Uterus (tissue), 4 donors: Measurements from ENCODE around the gene EPB41L4A. TPM values are rescaled to one million over a fixed set of nuclear protein-coding genes. Genes with fewer than 3 reads are reported as not detected.

ENCODE experiments used
- DNase-seq, 2 donors: peaks; one replicate each; pipeline ENCODE4 v3.0.0-alpha.2; 2019 to 2020
- H3K27ac ChIP-seq, 2 donors: fragments of 200-600 bp; sonication (generic); 1 replicate in 1 of 2; 2 replicates in 1 of 2; pipeline ENCODE4 v1.5.1; 2016 to 2018
- H3K27me3 ChIP-seq, 2 donors: fragments of 200-600 bp; sonication (generic); one replicate each; pipeline ENCODE4 v1.5.1; 2018 to 2019; ENCODE audit warnings: control low read depth in 1 of 2
- H3K36me3 ChIP-seq, 2 donors: fragments of 200-600 bp; sonication (generic); one replicate each; pipeline ENCODE4 v1.5.1; 2019; ENCODE audit warnings: control low read depth in 1 of 2
- H3K4me1 ChIP-seq, 2 donors: fragments of 200-600 bp; sonication (generic); one replicate each; pipeline ENCODE4 v1.5.1; 2018 to 2019; ENCODE audit warnings: control low read depth in 1 of 2
- H3K4me3 ChIP-seq, 2 donors: fragments of 200-600 bp; sonication (generic); 1 replicate in 1 of 2; 2 replicates in 1 of 2; pipeline ENCODE4 v1.5.1; 2018 to 2019; ENCODE audit warnings: mild to moderate bottlenecking in 1 of 2
- H3K9me3 ChIP-seq, 2 donors: fragments of 200-600 bp; sonication (generic); one replicate each; pipeline ENCODE4 v1.5.1; 2019; ENCODE audit warnings: control low read depth in 1 of 2
- POLR2A ChIP-seq, 2 donors: fragments of 450-650 bp; IDR thresholded peaks; one replicate each; pipeline ENCODE4 v1.6.1; 2016; ENCODE audit warnings: antibody characterized with exemption in 2 of 2, mild to moderate bottlenecking in 1 of 2, moderate library complexity in 1 of 2
- intact Hi-C: fragments of 100-400 bp; cut with DNase I; formaldehyde crosslinking; loops from one replicate; pipeline ENCODE4 v1.15.1; 2023; ENCODE audit warnings: low total_unique reads
- total RNA-seq, 4 donors: library from RNA; depleted of rRNA in 3 of 4; stranded (reverse); fragments of >200 nt in 3 of 4; gene quantifications; one replicate each; pipeline versions ENCODE4 v1.1.0 to v1.2.4, GENCODE V29; 2014 to 2023
- TF ChIP-seq, protein P1 (sequence below), 4 experiments: fragments of 200-600 bp in 2 of 4; fragments of 450-650 bp in 2 of 4; sonication (generic) in 2 of 4; IDR thresholded peaks; one replicate each; pipeline ENCODE4 v1.5.1; 2016 to 2019; ENCODE audit warnings: antibody characterized with exemption in 4 of 4, mild to moderate bottlenecking in 2 of 4, moderate library complexity in 1 of 4
- donor health status: DM: yes; HTN: yes; CAD: no.

EPB41L4A gene
- total RNA-seq, 4 donors from 2014 or later = 6.4 to 47.1 (median 15.1) TPM

DNA sequence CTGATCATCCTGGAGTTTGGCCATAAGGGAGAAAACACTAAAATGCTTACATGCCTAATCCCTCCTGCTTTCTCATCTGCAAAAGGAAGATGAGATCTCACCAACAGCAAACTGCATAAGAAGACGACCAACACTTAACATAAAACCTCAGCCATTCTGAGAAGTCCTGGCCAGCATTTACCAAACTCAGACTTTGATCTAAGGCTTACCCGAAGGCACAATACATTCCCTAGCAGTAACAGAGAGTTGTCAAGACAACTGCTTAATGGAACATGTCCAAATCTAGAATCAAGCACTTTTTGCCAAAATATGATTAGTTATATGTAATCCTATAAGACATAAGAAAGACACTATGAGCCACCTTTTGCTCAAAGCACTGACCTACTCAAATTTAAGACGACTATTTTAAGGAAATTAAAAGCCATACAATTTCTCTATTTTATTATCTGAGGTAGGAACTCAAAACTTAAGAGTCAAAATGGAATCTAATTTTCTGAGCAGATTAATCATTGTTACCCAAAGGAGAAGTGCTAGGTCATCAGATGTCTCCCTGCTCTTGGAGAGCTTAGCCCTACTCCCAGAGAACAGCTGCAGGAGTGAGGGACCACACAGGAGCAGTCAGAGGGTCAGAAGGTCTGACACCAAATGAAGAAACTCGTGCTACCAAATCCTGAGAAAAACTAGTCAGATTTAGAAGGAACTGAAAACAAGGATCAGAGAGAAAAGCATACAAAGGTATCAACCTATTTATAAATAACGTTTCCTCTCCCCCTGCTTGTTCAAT is 39.3 kb downstream of the EPB41L4A start:
- Histone ChIP-seq H3K27ac (no peak overlapping the region), H3K4me1 (no peaks in the 10 kb centered on the region), H3K4me3 (no peak overlapping the region), H3K9me3 (no peaks in the 10 kb centered on the region), H3K27me3 (no peaks in the 10 kb centered on the region), H3K36me3 (no peaks in the 10 kb centered on the region)
- TF ChIP-seq, protein P1, sequence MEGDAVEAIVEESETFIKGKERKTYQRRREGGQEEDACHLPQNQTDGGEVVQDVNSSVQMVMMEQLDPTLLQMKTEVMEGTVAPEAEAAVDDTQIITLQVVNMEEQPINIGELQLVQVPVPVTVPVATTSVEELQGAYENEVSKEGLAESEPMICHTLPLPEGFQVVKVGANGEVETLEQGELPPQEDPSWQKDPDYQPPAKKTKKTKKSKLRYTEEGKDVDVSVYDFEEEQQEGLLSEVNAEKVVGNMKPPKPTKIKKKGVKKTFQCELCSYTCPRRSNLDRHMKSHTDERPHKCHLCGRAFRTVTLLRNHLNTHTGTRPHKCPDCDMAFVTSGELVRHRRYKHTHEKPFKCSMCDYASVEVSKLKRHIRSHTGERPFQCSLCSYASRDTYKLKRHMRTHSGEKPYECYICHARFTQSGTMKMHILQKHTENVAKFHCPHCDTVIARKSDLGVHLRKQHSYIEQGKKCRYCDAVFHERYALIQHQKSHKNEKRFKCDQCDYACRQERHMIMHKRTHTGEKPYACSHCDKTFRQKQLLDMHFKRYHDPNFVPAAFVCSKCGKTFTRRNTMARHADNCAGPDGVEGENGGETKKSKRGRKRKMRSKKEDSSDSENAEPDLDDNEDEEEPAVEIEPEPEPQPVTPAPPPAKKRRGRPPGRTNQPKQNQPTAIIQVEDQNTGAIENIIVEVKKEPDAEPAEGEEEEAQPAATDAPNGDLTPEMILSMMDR (IDR thresholded peaks at IDR 0.05) = no peak
- intact Hi-C loops = no loop called here
- no peak for DNase-seq

DNA sequence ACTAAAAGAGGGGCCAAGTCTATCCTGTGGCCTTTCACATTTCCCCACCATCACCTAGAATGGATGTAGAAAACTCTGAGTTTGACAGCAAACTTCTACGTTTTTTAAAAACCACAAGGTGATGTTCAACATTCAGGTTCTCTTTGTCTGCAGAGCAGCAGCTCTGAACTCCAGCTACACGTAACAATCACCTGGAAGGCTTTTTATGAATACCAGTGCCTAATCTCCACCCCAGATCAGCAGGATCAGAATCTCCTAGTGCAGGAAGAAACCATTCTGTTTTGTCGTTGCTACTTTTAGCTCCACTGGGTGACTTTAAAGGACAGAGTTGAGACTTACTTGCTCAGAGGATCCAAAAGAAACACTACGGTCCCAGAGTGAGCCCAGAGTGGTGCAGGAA is 44.3 kb downstream of the EPB41L4A start:
- no peak for DNase-seq
- Histone ChIP-seq H3K27me3 (no peaks in the 10 kb centered on the region), H3K4me1 (no peaks in the 10 kb centered on the region), H3K9me3 (no peaks in the 10 kb centered on the region), H3K36me3 (no peaks in the 10 kb centered on the region), H3K4me3 (no peak overlapping the region), H3K27ac (no peak overlapping the region)
- TF ChIP-seq, protein P1 (IDR thresholded peaks at IDR 0.05) = no peak
- no peak for TF ChIP-seq POLR2A (IDR thresholded peaks at IDR 0.05)
- intact Hi-C loops = no loop called here

DNA sequence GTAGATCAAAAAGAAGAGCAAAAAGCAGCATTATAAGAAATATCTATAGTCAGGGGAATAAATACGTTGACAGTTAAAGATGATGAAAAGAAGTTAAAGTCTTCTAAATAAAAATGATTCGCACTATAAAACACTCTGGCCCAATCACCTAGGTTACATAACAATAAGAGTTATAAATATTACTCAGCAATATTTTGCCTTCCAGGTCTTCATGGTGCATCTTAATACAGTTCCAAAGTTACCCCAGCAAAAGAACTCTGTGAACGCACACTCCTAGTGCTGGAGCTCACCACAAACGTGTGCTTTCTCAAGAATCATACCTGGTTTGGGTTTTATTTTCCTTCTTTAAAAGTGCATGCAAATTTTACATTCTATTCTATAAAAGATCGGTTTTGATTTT is 44.7 kb downstream of the EPB41L4A start:
- no peaks in the 10 kb centered on the region for H3K27me3 ChIP-seq
- H3K4me3 ChIP-seq = no peak overlapping the region
- no peak for DNase-seq
- H3K9me3 ChIP-seq = no peaks in the 10 kb centered on the region
- intact Hi-C loops = no loop called here
- no peaks in the 10 kb centered on the region for H3K36me3 ChIP-seq
- H3K4me1 ChIP-seq = no peaks in the 10 kb centered on the region
- H3K27ac ChIP-seq = no peak overlapping the region
- TF ChIP-seq, protein P1 (IDR thresholded peaks at IDR 0.05) = no peak
- no peak for TF ChIP-seq POLR2A (IDR thresholded peaks at IDR 0.05)

DNA sequence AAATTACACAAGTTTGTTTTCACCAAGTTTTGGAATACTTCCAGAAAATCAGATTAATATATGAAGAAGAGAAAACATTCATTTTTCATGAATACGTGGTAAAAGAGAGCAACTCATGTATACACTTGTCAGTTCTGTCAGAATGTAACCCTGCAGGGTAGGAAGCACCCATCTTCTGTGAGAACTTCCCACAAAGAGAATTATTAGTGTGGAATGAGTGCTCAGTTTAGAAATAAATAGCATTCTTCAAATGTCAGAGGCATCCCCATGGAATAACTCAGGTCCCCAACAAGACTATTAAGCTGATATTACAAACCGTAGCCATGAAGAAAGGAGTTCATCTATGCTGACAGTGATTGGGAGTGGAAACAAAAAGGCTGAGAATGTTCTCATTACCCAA is 45.2 kb downstream of the EPB41L4A start:
- H3K4me1 ChIP-seq = no peaks in the 10 kb centered on the region
- intact Hi-C loops = no loop called here

DNA sequence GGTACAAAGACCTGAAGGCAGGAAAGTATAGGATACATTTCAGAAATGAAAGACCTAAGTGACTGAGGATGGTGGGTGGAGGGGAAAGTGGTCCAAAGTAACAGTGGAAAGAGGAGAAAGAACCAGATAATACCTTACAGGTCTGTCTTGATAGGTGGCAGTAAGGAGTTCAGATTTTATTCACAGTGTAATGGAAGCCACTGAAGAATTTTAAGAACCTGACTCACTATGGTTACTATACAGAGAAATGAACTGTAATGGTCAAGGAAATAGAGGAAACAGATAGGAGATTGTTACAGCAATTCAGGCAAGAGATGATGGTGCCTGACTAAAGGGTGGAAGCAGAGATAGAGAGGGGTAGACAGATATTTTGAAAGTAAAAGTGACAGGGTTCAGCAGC is 46.5 kb downstream of the EPB41L4A start:
- H3K27me3 ChIP-seq = no peaks in the 10 kb centered on the region

More for the DNA sequence above, 45.2 kb downstream of the EPB41L4A start:
- Histone ChIP-seq H3K27ac (no peak overlapping the region), H3K9me3 (no peaks in the 10 kb centered on the region), H3K4me3 (no peak overlapping the region), H3K27me3 (no peaks in the 10 kb centered on the region), H3K36me3 (no peaks in the 10 kb centered on the region)
- no peak for TF ChIP-seq POLR2A (IDR thresholded peaks at IDR 0.05)
- TF ChIP-seq, protein P1 (IDR thresholded peaks at IDR 0.05) = no peak
- no peak for DNase-seq

More for the DNA sequence above, 46.5 kb downstream of the EPB41L4A start:
- no peak for DNase-seq
- Histone ChIP-seq H3K4me1 (no peaks in the 10 kb centered on the region), H3K9me3 (no peaks in the 10 kb centered on the region), H3K36me3 (no peaks in the 10 kb centered on the region), H3K4me3 (no peak overlapping the region), H3K27ac (no peak overlapping the region)
- intact Hi-C loops = no loop called here
- TF ChIP-seq, protein P1 (IDR thresholded peaks at IDR 0.05) = no peak
- no peak for TF ChIP-seq POLR2A (IDR thresholded peaks at IDR 0.05)
